ENCODE data around the gene PPP2R1A.
"Not testable (repeated sequence)": the region's sequence is repeated elsewhere in the genome, so short reads cannot be mapped to it uniquely, and the experiment has no call there.

The PPP2R1A gene

DNA sequence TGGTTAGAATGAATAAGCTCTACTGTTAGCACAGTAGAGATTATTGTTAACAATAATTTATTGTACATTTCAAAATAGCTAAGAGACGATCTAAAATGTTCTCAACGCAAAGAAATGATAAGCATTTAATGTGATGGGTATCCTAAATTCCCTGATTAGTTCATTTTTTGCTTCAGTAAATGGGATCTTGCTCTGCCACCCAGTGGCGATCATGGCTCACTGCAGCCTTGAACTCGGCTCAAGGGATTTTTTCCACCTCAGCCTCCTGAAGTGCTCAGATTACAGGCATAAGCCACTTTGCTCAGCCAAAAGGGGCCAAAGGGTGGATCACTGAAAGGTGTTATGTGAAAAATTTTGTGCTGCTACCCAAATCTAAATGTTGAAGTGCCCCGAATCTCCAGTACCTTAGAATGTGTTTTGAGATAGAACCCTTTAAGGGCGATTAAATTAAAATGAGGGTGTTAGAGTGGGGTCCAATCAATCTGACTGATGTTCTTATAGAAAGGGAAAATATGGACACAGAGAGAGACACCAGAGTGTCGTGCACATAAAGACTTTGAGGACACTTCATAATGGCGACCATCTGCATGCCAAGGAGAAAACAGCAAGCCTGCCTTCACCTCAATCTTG, 48.0 kb downstream of the PPP2R1A start:
- H3K4me3 Mint-ChIP-seq, result no peak overlapping the region
- ATAC-seq (replicated peaks), result peak; percentile 61 to 70
- peaks cover 0 to 4% of the 10 kb centered on the region in 2 donors for H3K27me3 Mint-ChIP-seq
- no peaks in the 10 kb centered on the region for H3K36me3 Mint-ChIP-seq
- DNase-seq, result peak; percentile 35
- no peak overlapping the region for H3K27ac Mint-ChIP-seq
- H3K9me3 Mint-ChIP-seq, result no peaks in the 10 kb centered on the region
- H3K4me1 Mint-ChIP-seq, result no peaks in the 10 kb centered on the region

DNA sequence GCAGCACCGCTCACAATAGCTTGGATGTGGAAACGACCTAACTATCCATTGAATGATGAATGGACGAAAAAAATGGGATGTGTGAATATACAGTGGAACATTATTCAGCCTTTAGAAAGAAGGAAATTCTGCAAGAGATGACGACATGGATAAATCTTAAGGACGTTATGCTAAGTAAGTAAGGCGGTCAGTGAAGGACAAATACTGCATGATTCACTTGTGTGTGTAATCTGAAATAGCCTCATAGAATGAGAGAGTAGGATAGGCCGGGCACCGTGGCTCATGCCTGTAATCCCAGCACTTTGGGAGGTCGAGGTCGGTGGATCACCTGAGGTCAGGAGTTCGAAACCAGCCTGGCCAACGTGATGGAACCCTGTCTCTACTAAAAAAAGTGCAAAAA, 54.2 kb downstream of the PPP2R1A start:
- no peak for ATAC-seq (replicated peaks)
- no peaks in the 10 kb centered on the region for H3K36me3 Mint-ChIP-seq

DNA sequence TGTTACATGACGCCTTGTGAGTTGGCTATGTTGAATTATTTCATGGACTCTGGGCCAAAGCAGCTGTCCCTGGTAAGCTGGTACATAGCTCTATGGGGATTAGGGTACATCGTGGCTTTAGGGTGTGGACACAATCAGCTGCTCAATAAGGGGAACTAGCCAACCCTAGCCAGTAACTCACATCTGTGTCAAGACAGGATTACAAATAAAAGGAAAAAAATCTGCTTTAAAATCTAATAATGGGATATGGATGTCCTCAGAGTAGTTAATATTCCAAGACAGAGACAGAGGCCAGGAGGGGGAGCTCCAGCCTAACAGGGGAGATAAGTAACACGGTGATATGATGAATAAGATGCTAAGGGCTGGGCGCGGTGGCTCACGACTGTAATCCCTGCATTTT, 58.4 kb downstream of the PPP2R1A start:
- H3K9me3 Mint-ChIP-seq, result peaks cover 0 to 4% of the 10 kb centered on the region in 2 donors
- ATAC-seq (replicated peaks), result peak; percentile 80 to 94
- peaks cover 0 to 5% of the 10 kb centered on the region in 2 donors for H3K4me1 Mint-ChIP-seq
- no peak overlapping the region for H3K4me3 Mint-ChIP-seq
- H3K27ac Mint-ChIP-seq, result no peak overlapping the region
- peaks cover 0 to 4% of the 10 kb centered on the region in 2 donors for H3K36me3 Mint-ChIP-seq
- H3K27me3 Mint-ChIP-seq, result peaks cover 6 to 14% of the 10 kb centered on the region in 2 donors
- DNase-seq, result peak; percentile 30

More for the DNA sequence above, 54.2 kb downstream of the PPP2R1A start:
- DNase-seq, result no peak
- Mint-ChIP-seq H3K4me3 (no peak overlapping the region), H3K27ac (no peak overlapping the region), H3K4me1 (peaks cover 0 to 5% of the 10 kb centered on the region in 2 donors), H3K27me3 (peaks cover 10 to 14% of the 10 kb centered on the region in 2 donors), H3K9me3 (no peaks in the 10 kb centered on the region)

DNA sequence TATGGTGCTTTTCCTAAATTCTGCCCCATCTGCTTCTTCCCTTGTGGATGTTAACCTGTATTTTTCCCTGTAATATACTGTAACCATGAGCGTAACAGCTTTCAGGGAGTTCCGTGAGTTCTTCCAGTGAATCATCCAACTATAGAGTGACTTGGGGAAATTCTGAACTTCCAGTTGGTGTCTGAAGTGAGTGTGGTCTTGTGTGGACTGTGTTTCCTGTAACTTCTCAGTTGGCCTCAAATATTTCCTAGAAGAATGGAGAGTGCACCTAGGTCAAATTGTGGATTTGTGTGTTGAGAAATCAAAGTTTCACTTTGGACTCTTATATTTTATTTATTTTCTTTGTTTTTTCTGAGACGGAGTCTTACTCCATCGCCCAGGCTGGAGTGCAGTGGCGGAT, 68.6 kb downstream of the PPP2R1A start:
- ATAC-seq (replicated peaks) (no peak), DNase-seq (no peak)
- Mint-ChIP-seq H3K27ac (no peak overlapping the region), H3K9me3 (peaks cover 0 to 4% of the 10 kb centered on the region in 2 donors), H3K27me3 (peaks cover 0 to 21% of the 10 kb centered on the region in 2 donors), H3K4me1 (no peaks in the 10 kb centered on the region), H3K4me3 (no peak overlapping the region), H3K36me3 (no peaks in the 10 kb centered on the region)

DNA sequence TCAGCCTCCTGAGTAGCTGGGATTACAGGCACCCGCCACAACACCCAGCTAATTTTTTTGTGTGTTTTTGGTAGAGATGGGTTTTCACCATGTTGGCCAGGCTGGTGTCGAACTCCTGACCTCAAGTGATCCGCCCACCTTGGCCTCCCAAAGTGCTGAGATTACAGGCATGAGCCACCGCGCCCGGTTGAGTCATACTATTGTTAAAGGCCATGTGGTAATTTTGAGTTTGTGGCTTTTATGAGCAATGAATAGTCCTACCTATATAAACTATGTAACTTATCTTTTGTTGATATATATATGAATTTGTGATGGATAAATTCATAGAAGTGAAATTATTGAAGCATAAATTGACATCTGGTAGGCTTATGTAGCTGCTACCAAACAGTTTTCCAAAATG, 75.7 kb downstream of the PPP2R1A start:
- not testable (repeated sequence) for DNase-seq; H3K4me1 Mint-ChIP-seq; ATAC-seq (replicated peaks); H3K36me3 Mint-ChIP-seq; H3K4me3 Mint-ChIP-seq; H3K27ac Mint-ChIP-seq; H3K9me3 Mint-ChIP-seq
- H3K27me3 Mint-ChIP-seq, result peaks cover 0 to 21% of the 10 kb centered on the region in 2 donors

DNA sequence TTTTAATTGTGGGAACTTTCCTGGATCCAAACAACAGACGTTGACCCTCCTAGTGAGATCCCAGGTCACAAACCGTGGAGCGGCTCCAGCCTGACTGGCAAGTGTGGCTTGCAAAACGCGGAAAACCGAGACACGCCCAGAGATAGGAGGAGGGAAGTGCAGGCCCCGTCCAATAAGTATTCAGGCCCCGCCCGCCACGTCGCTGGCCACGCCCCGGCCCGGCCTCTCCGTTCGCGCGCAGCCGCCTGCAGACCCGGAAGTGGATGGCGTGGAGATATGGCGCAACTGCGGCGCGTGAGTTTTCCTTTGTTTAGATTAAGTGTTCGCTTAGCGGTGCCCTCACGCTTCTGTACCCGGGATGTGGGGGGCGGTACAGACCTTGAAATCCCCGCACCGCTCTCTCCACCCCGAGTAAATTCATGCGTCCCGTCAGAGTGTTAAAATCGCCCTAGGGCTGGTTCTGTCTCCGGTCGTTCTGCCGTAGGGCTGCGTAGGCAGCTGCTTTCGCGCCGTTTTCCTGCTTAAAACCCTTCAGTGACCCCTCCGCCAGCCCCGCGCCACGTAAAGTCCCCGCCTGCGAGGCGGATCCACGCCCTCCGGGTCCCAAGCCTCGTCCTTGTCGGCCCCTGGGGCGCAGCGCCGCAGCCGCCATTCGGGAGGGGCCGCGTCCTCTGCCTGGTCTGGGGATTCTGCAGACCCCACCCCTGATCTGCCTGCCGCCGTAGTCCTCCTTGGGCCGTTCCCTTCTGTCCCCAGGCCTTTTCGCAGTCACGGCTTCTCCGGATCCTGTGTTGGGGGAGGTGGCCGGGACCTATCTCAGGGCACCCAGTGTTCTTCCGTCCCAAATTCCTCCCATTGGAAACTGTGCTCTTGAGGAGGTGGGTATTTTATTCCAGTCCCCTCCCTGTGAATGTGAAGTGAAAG, 79.7 kb downstream of the PPP2R1A start, which contains the start of gene ZNF766:
Gene ZNF766 (plus strand): TSS at position 250 of the 924 bp plus-strand sequence. CDS start 27 bp downstream, at position 277.
- H3K4me3 Mint-ChIP-seq, result peak within 1 kb of the TSS; percentile 95 to 97
- H3K36me3 Mint-ChIP-seq, result peaks cover 26 to 37% of the 10 kb centered on the region in 2 donors
- ATAC-seq (replicated peaks), result peak; percentile 98 to 100
- peak within 1 kb of the TSS; percentile 97 for H3K27ac Mint-ChIP-seq
- DNase-seq, result peak; percentile 95
- H3K9me3 Mint-ChIP-seq, result peaks cover 12 to 14% of the 10 kb centered on the region in 2 donors
- H3K27me3 Mint-ChIP-seq, result peaks cover 0 to 4% of the 10 kb centered on the region in 2 donors
- peaks cover 26 to 45% of the 10 kb centered on the region in 2 donors for H3K4me1 Mint-ChIP-seq

DNA sequence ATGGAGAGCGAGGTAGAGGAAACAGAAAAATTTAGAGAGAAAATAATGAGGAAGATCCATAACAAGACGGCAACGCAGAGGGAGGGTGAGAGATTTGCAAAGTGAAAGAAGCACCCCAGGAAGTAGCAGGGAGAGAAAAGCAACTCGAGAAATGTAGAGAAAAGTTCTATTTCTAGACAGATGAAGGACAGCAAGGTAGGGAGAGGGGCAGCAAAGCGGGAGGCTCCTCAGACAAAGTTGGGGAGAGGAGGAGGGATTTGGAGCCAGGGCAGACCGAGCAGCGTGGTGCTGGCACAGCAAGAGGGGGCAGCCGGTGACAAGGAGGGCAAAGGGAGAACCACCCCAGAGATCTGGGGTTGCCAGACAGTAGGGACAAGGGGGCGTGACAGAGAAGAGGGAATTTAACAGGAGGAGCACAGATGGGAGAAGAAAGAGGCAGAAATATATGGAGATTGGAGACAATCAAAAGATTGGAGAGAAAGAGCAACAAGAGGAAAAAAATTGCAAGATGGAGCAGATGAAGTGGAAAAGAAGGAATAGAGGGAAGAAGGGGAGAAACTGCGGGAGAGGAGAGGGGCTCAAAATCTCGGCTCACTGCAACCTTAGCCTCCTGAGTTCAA, 80.5 kb downstream of the PPP2R1A start:
- H3K4me1 Mint-ChIP-seq, result peaks cover 27 to 53% of the 10 kb centered on the region in 2 donors
- peaks cover 31 to 44% of the 10 kb centered on the region in 2 donors for H3K36me3 Mint-ChIP-seq
- peak overlapping the region; percentile 97 for H3K27ac Mint-ChIP-seq
- peak overlapping the region; percentile 95 to 97 for H3K4me3 Mint-ChIP-seq
- ATAC-seq (replicated peaks) (peak; percentile 5), DNase-seq (no peak)
- no peaks in the 10 kb centered on the region for H3K27me3 Mint-ChIP-seq
- peaks cover 12 to 14% of the 10 kb centered on the region in 2 donors for H3K9me3 Mint-ChIP-seq

DNA sequence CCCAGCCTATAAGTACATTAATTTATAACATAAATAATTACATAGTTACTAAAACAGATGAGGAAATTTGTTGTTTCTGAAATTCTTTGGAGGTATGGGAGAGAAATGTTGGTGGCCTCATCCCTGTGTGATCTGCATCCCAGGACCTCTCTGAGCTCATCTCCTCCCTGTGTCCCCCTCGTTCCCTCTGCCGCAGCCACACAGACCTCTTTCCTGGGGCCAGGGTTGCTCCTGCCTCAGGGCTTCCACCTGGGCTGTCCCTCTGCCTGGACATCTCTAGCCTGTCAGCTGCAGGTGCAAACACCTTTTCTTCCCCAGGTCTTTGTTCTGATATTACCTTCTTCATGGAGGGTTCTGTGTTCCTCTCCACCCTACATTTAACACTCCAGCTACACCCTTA, 83.4 kb downstream of the PPP2R1A start:
- Mint-ChIP-seq H3K9me3 (peaks cover 14 to 16% of the 10 kb centered on the region in 2 donors), H3K36me3 (peaks cover 51 to 72% of the 10 kb centered on the region in 2 donors), H3K4me1 (peaks cover 42 to 81% of the 10 kb centered on the region in 2 donors), H3K27me3 (no peaks in the 10 kb centered on the region), H3K4me3 (peak overlapping the region in 1 of 2 donors; percentile 6), H3K27ac (peak overlapping the region; percentile 56)
- DNase-seq (no peak), ATAC-seq (replicated peaks) (no peak)

DNA sequence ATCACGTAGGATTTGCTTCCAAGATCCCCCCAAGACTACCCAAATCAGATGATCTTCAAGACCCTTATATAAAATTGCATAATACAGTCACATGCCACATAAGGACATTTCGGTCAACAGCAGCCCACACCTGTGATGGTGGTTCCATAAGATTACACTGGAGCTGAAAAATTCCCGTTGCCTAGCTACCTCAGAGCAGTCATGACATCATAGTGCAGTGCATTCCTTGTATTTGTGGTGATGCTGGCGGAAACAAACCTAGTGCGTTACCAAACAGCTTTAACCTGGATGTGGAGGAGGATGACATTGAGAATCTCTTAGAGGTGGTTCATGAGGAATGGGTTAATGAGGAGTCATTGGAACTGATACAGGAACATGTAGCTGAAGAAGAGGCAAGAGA, 84.3 kb downstream of the PPP2R1A start:
- Mint-ChIP-seq H3K9me3 (peaks cover 18 to 20% of the 10 kb centered on the region in 2 donors), H3K36me3 (peaks cover 58 to 81% of the 10 kb centered on the region in 2 donors), H3K27ac (no peak overlapping the region), H3K4me1 (peaks cover 42 to 90% of the 10 kb centered on the region in 2 donors), H3K4me3 (no peak overlapping the region), H3K27me3 (no peaks in the 10 kb centered on the region)
- DNase-seq (no peak), ATAC-seq (replicated peaks) (no peak)

DNA sequence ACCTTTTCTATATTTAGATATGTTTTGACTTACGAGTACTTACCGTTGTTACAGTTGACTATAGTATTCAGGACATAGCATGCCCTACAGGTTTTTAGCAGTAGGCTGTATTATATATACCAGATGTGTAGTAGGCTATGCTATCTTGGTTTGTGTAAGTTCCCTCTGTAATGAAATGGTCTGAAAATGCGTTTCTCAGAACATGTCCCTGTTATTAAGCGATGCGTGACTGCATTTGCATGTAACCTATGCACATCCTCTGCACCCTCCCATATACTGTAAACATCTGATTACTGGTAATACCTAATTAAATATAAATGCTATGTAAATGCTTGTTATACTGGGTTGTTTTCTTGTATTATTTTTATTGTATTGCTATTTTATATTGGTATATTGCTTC, 86.1 kb downstream of the PPP2R1A start:
- H3K27ac Mint-ChIP-seq, result no peak overlapping the region
- ATAC-seq (replicated peaks) (peak in 1 of 2 donors; percentile 34), DNase-seq (no peak)
- peaks cover 36 to 82% of the 10 kb centered on the region in 2 donors for H3K4me1 Mint-ChIP-seq
- H3K4me3 Mint-ChIP-seq, result no peak overlapping the region
- peaks cover 18 to 20% of the 10 kb centered on the region in 2 donors for H3K9me3 Mint-ChIP-seq
- H3K36me3 Mint-ChIP-seq, result peaks cover 55 to 75% of the 10 kb centered on the region in 2 donors
- no peaks in the 10 kb centered on the region for H3K27me3 Mint-ChIP-seq

DNA sequence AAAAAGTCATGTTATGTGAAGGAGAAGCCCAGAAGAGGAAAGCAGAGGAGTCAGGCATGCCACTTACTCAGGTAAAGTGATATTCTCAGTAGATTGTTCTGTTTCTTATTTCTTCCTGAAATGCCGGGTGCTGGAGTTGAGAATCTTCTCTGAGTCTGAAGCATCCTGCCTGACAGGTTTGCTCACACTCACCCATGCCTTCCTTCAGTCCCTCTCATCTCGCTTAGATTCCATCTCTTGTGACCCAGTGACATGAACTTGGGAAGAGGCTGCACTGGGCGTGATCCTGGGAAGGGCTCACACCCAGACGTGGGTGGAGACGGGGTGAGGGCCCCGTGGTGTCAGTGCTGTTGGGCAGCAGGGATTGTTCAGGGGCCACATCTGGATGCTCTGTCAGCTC, 87.6 kb downstream of the PPP2R1A start:
- ATAC-seq (replicated peaks), result no peak
- Mint-ChIP-seq H3K4me3 (no peak overlapping the region), H3K36me3 (peaks cover 51 to 74% of the 10 kb centered on the region in 2 donors), H3K9me3 (peaks cover 18% of the 10 kb centered on the region in 2 donors), H3K27ac (peak overlapping the region; percentile 47), H3K4me1 (peaks cover 34 to 68% of the 10 kb centered on the region in 2 donors), H3K27me3 (no peaks in the 10 kb centered on the region)
- DNase-seq, result no peak

All from stimulated activated naive B cell treated with anti-CD40 and anti-IgM and Interleukin-4, amounts not matched to agents 10 μg/mL and 1 μg/mL and 100 μg/mL, for 72 hours (primary cell).